Type B pancreatic cell (in vitro differentiated cells): ENCODE measurements around the gene C6orf141. TPM values are rescaled to one million over a fixed set of nuclear protein-coding genes. Genes with fewer than 3 reads are reported as not detected.
"Not testable (repeated sequence)": the region's sequence is repeated elsewhere in the genome, so short reads cannot be mapped to it uniquely, and the experiment has no call there.

Source experiments
- DNase-seq: peaks from one replicate; pipeline ENCODE4 v3.0.0; 2021; ENCODE audit warnings: mixed read lengths; ENCODE audit not compliant: unreplicated experiment; ENCODE audit errors: extremely low spot score
- H3K27ac Mint-ChIP-seq: 2 replicates; pipeline ENCODE4 v1.8.0; 2021; ENCODE audit warnings: mild to moderate bottlenecking, mixed read lengths
- H3K27me3 Mint-ChIP-seq: 2 replicates; pipeline ENCODE4 v1.8.0; 2021; ENCODE audit warnings: mixed read lengths
- H3K36me3 Mint-ChIP-seq: 2 replicates; pipeline ENCODE4 v1.8.0; 2021; ENCODE audit warnings: mixed read lengths
- H3K4me1 Mint-ChIP-seq: one replicate; pipeline ENCODE4 v1.8.0; 2021; ENCODE audit warnings: mixed read lengths; ENCODE audit not compliant: unreplicated experiment
- H3K4me3 Mint-ChIP-seq: 2 replicates; pipeline ENCODE4 v1.8.0; 2021; ENCODE audit warnings: mild to moderate bottlenecking, mixed read lengths
- H3K9me3 Mint-ChIP-seq: 2 replicates; pipeline ENCODE4 v1.8.0; 2021; ENCODE audit warnings: mixed read lengths
- CTCF ChIP-seq: fragments of 200-600 bp; sonication (generic); conservative IDR thresholded peaks from 2 replicates; pipeline ENCODE4 v1.5.0; 2021; ENCODE audit warnings: antibody characterized with exemption, mild to moderate bottlenecking
- total RNA-seq: library from RNA; stranded (reverse); gene quantifications from 2 replicates; pipeline ENCODE4 v1.2.1, GENCODE V29; 2021; ENCODE audit warnings: low replicate concordance

The C6orf141 gene
- total RNA-seq, 1 donor from 2014 or later: 9.5 TPM

DNA sequence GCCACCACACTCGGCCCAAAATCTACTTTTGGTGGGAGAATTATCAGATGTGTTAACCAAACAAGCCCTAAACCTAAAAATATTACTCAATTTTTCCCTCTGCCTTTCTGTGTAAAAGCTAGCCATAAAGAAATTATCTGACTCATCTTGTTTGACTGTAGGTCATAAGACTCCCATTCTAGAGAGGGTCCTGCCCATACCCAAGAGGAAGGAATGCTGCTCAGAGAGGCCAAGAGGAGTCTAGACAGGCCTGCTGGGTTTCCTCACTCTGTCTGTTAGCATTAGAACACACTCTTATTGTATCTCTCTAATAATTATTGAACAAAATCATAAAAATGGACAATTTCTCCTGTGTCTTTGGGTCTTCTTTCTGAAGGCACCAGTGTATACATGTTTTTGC, 26.1 kb downstream of the C6orf141 start:
- Mint-ChIP-seq H3K4me1 (no peaks in the 10 kb centered on the region), H3K27ac (no peak overlapping the region), H3K4me3 (no peak overlapping the region), H3K27me3 (no peaks in the 10 kb centered on the region), H3K9me3 (no peaks in the 10 kb centered on the region), H3K36me3 (no peaks in the 10 kb centered on the region)
- no peak for DNase-seq
- TF ChIP-seq CTCF: no peak

DNA sequence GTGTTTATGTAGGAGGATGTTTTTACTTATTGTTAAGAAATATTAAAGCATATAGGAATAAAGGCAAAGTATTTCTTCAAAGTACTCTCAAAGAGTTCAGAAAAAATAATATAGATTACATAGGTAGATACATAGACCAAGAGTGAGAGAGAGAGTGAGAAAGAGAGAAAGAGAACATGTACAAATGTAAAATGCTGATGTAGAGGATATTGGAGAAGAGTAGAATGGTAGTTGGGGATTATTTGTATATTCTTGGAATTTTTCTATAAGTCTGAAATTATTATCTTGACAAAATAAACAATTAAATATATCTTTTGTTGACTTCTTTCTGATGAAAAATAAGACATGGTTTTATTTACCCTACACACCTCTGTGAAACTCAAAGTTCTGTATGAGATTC, 29.2 kb downstream of the C6orf141 start:
- Mint-ChIP-seq H3K9me3 (no peaks in the 10 kb centered on the region), H3K36me3 (no peaks in the 10 kb centered on the region), H3K4me1 (no peaks in the 10 kb centered on the region), H3K4me3 (no peak overlapping the region), H3K27me3 (no peaks in the 10 kb centered on the region), H3K27ac (no peak overlapping the region)
- DNase-seq: no peak
- no peak for TF ChIP-seq CTCF

GRCh38 chr6:49582529-49582928, 32.1 kb downstream of the C6orf141 start:
- no peaks in the 10 kb centered on the region for H3K36me3 Mint-ChIP-seq
- TF ChIP-seq CTCF: no peak

DNA sequence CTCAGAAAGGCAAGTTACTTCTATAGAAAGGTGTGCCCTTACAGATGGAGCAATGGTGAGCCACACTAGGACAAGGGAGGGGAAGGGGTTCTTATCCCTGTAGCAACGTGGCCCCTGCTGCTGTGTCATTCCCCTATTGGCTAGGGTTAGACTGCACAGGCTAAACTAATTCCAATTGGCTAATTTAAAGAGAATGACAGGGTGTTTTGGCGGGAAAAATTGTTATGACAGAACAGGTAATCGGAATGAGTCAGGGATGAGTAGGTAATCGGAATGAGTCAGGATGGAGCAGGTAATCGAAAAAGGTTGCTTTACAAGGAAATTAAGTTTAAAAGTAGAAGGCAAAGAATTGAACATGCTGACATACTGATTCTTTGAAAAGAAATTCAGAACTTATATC, 36.8 kb downstream of the C6orf141 start:
- not testable (repeated sequence) for H3K9me3 Mint-ChIP-seq, DNase-seq, H3K36me3 Mint-ChIP-seq, H3K27me3 Mint-ChIP-seq, H3K4me1 Mint-ChIP-seq, H3K27ac Mint-ChIP-seq, H3K4me3 Mint-ChIP-seq

More at GRCh38 chr6:49582529-49582928, 32.1 kb downstream of the C6orf141 start:
- Mint-ChIP-seq H3K27me3 (no peaks in the 10 kb centered on the region), H3K9me3 (no peaks in the 10 kb centered on the region), H3K4me1 (no peaks in the 10 kb centered on the region), H3K4me3 (no peak overlapping the region), H3K27ac (no peak overlapping the region)
- DNase-seq: no peak

Other genes with a start within 250 kb of the C6orf141 start
- 27.6 and 30.5 TPM in 2 replicates for gene MMUT, start 87.4 kb upstream of the C6orf141 start, total RNA-seq
- 3.7 and 8.6 TPM in 2 replicates for gene CENPQ, start 87.3 kb upstream of the C6orf141 start, total RNA-seq
- 0.50 TPM in 1 of 2 replicates, not detected in the other for gene GLYATL3, start 50.7 kb upstream of the C6orf141 start, total RNA-seq
- not detected in 2 replicates for gene RHAG, start 86.2 kb downstream of the C6orf141 start, total RNA-seq
- 0.48 and 0.58 TPM in 2 replicates for gene CRISP2, start 162.9 kb downstream of the C6orf141 start, total RNA-seq
- gene CRISP3, start 193.7 kb downstream of the C6orf141 start, total RNA-seq: 57.4 and 120 TPM in 2 replicates
- not detected in 2 replicates for gene PGK2, start 236.6 kb downstream of the C6orf141 start, total RNA-seq